ENCODE results near the gene CDYL2. TPM values are rescaled to one million over a fixed set of nuclear protein-coding genes. Genes with fewer than 3 reads are reported as not detected.

Gene CDYL2
- total RNA-seq, 4 donors from 2014 or later, result 7.4 to 18.6 (median 9.4) TPM

DNA sequence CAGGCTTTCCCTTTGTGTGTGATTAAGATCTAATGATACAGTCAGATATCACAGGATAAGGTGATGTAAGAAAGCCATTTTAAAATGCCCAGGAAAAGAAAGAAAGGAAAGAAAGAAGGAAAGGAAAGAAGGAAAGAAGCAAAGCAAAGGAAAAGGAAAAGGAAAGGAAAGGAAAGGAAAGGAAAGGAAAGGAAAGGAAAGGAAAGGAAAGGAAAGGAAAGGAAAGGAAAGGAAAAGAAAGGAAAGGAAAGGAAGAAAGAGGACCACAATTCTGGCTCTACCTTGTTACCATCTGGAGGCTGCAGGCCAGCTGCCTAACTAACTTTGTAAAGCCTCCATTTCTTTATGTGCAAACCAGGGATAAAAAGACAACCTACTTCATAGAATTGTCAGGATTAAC is 132.0 kb downstream of the CDYL2 start:
- Histone ChIP-seq H3K27me3 (no peaks in the 10 kb centered on the region), H3K36me3 (no peaks in the 10 kb centered on the region), H3K4me1 (peaks cover 0 to 13% (median 2%) of the 10 kb centered on the region in 4 donors), H3K9me3 (no peaks in the 10 kb centered on the region), H3K4me3 (no peak overlapping the region), H3K27ac (no peak overlapping the region)
- no peak for DNase-seq
- TF ChIP-seq, protein P1, sequence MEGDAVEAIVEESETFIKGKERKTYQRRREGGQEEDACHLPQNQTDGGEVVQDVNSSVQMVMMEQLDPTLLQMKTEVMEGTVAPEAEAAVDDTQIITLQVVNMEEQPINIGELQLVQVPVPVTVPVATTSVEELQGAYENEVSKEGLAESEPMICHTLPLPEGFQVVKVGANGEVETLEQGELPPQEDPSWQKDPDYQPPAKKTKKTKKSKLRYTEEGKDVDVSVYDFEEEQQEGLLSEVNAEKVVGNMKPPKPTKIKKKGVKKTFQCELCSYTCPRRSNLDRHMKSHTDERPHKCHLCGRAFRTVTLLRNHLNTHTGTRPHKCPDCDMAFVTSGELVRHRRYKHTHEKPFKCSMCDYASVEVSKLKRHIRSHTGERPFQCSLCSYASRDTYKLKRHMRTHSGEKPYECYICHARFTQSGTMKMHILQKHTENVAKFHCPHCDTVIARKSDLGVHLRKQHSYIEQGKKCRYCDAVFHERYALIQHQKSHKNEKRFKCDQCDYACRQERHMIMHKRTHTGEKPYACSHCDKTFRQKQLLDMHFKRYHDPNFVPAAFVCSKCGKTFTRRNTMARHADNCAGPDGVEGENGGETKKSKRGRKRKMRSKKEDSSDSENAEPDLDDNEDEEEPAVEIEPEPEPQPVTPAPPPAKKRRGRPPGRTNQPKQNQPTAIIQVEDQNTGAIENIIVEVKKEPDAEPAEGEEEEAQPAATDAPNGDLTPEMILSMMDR (IDR thresholded peaks at IDR 0.05), result no peak
- TF ChIP-seq POLR2A (IDR thresholded peaks at IDR 0.05), result no peak

DNA sequence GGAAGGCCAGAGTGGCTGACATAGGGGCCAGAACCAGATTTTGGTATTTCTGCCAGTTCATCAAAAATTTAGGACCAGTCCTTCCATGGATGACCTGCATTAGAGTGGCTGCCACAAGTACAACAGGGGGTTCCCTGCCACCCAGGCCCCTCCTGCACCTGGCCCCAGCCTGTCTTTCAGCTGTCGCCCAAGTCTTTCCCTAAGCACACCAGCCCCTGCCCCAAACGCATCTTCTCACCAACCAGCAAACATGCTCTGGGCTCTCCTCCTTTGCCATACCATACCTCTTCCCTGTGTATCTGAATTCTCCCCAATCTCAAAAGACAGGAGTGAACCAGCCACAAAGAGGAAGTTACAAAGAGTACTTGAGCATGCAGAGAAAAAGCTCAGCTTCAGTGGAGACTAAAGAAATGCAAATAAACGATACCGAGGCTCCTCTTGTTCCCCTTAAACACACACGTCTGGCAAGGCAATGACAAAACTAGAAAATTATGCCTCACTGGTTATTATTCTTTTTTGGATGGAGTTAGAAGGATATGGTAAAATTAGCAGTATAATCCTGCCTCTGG is 133.0 kb downstream of the CDYL2 start:
- TF ChIP-seq POLR2A (IDR thresholded peaks at IDR 0.05), result no peak
- H3K4me3 ChIP-seq, result no peak overlapping the region
- H3K36me3 ChIP-seq, result no peaks in the 10 kb centered on the region
- H3K27ac ChIP-seq, result peak overlapping the region in 1 of 4 donors; percentile 53
- no peaks in the 10 kb centered on the region for H3K9me3 ChIP-seq
- no peaks in the 10 kb centered on the region for H3K27me3 ChIP-seq
- H3K4me1 ChIP-seq, result peaks cover 0 to 13% (median 2%) of the 10 kb centered on the region in 4 donors
- DNase-seq, result no peak

DNA sequence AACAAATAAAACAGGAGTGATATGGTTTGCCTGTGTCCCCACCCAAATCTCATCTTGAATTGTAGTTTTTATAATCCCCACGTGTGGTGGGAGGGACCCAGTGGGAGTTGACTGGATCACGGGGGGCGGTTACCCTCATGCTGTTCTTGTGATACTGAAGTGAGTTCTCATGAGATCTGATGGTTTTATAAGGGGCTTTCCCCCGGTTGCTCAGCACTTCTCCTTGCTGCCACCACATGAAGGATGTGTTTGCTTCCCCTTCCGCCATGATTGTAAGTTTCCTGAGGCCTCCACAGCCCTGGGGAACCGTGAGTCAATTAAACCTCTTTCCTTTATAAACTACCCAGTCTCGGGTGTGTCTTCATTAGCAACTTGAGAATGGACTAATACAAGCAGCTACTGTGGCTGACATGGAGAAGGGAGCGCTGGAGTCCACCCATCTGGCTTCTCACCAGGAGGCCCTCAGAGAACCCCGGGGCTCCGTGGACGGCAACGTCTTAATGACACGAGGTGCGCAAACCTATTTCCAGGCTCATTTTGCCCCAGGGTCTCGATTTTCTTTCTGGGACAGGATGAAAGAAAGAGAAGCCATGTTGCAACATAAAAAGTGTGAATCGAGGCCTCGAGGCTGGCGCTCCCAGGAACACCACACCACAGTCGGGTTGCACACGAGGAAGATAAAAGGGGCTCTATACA is 134.1 kb downstream of the CDYL2 start:
- Histone ChIP-seq H3K27me3 (no peaks in the 10 kb centered on the region), H3K36me3 (no peaks in the 10 kb centered on the region), H3K27ac (no peak overlapping the region), H3K4me1 (peaks cover 0 to 5% (median 2%) of the 10 kb centered on the region in 4 donors), H3K9me3 (no peaks in the 10 kb centered on the region), H3K4me3 (no peak overlapping the region)
- no peak for TF ChIP-seq POLR2A (IDR thresholded peaks at IDR 0.05)
- TF ChIP-seq, protein P1 (IDR thresholded peaks at IDR 0.05), result no peak
- peak in 1 of 3 donors; percentile 43 for DNase-seq

DNA sequence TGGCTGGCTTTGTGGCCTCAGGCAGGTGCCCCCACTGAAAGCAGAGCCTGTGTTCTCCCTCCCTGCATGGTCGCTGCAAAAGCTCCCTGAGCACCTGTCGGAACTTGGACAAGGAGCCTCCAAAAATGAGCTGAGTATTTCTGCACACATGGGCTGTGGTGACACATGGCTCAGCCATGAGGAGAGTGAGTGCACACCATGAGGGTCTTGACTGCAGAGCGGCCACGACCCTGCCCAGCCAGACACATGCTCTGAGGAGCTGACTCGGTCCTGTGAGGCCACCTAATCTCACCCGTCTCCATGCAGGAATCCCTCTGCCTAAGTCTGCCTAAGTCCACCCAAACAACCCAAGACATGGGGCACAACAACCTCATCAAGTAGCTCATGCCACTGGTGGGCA is 134.7 kb downstream of the CDYL2 start:
- Histone ChIP-seq H3K36me3 (no peaks in the 10 kb centered on the region), H3K4me1 (peaks cover 0 to 5% (median 2%) of the 10 kb centered on the region in 4 donors), H3K27ac (no peak overlapping the region), H3K9me3 (no peaks in the 10 kb centered on the region), H3K4me3 (no peak overlapping the region), H3K27me3 (no peaks in the 10 kb centered on the region)
- no peak for DNase-seq
- no peak for TF ChIP-seq POLR2A (IDR thresholded peaks at IDR 0.05)
- TF ChIP-seq, protein P1 (IDR thresholded peaks at IDR 0.05), result no peak

DNA sequence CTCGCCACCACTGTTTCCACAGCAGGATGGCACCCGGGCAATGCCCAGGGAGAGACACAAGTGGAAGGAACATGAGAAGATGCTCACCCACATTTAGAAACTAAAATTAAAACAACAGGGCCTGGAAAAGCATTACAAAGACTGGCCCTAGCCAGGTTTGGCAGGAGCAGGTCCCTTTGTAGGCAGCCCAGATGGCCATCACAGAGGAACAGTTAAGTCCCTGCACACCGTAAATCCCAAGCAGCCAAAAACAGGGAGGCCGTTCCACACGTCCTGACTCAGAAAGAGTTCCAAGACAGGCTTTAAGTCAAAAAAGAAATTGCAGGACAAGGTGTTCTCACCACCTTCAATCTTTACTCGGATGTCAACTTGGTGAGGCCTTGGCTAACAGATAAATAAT is 136.5 kb downstream of the CDYL2 start:
- no peak for DNase-seq
- H3K27me3 ChIP-seq, result no peaks in the 10 kb centered on the region
- TF ChIP-seq, protein P1 (IDR thresholded peaks at IDR 0.05), result no peak
- no peak for TF ChIP-seq POLR2A (IDR thresholded peaks at IDR 0.05)

DNA sequence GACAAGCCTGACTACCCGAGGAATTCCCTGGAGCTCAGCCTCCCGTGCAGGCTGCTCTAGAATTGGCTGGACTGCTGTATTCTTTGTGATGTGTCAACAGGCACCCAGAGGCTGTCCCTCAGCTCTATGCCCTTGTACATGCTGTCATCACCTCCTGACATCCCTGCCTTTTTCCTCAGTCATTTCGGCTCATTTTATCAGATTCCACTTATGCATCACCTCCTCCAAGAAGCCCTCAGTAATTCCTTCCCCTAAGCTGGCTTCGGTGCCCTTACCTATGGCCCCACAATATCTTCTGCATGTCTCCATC is 137.2 kb downstream of the CDYL2 start:
- Histone ChIP-seq H3K4me1 (peaks cover 0 to 5% (median 2%) of the 10 kb centered on the region in 4 donors), H3K36me3 (no peaks in the 10 kb centered on the region), H3K9me3 (no peaks in the 10 kb centered on the region), H3K27ac (no peak overlapping the region), H3K27me3 (no peaks in the 10 kb centered on the region), H3K4me3 (no peak overlapping the region)
- no peak for TF ChIP-seq POLR2A (IDR thresholded peaks at IDR 0.05)
- TF ChIP-seq, protein P1 (IDR thresholded peaks at IDR 0.05), result no peak
- DNase-seq, result no peak

More for the DNA sequence above, 136.5 kb downstream of the CDYL2 start:
- Histone ChIP-seq H3K9me3 (no peaks in the 10 kb centered on the region), H3K36me3 (no peaks in the 10 kb centered on the region), H3K27ac (no peak overlapping the region), H3K4me3 (no peak overlapping the region), H3K4me1 (peaks cover 0 to 5% (median 2%) of the 10 kb centered on the region in 4 donors)

Data from Peyer's patch (tissue), 4 donors.